Erythroblast (primary cell): ENCODE measurements around the gene NUDT14.

ENCODE experiments used
- GATA1 ChIP-seq: IDR thresholded peaks from 2 replicates; pipeline ENCODE4 v1.6.1; 2011; ENCODE audit warnings: low read depth, mild to moderate bottlenecking, control low read depth, low read length, moderate library complexity
- POLR2A ChIP-seq: IDR thresholded peaks from 2 replicates; pipeline ENCODE4 v1.6.1; 2011; ENCODE audit warnings: mild to moderate bottlenecking, low read length

DNA sequence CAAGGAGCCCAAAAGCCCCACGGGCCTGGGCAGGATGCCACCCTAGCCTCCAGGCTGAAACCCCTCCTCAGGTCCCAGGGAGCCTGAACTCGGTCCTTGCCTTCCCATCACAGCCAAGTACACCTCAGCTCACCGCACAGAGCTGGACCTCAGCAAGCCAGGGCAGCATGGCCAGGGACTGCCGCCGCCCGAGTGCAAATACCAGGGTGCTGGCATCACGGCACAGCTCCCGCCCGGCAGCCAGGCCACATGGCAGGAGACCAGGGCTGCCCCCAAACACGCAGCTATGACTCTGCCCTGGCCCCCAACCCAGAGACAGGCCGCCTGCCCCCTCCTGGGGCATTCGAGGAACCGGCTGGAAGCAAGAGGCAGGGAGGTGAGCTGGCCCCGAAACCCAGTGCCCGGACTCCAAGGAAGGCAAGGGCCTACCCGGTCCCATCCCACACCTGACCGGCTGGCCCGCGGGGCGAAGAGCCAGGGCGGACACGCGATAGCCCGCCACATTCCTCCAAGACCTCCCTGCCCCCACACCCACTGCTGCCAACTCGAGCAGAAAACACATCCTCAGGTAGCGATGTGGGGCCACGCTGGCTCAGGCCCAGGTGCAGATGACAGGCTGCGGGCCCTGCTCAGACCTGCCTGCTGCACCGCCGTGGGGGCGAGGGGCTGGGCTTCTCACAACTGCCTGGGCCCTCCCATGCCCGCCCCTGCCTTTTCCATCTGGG, 15.2 kb downstream of the NUDT14 start:
- TF ChIP-seq POLR2A: no peak
- no peak for TF ChIP-seq GATA1
